ENCODE measurements around the gene WDR73.
"Not testable (repeated sequence)": the region's sequence is repeated elsewhere in the genome, so short reads cannot be mapped to it uniquely, and the experiment has no call there.

Gene WDR73

DNA sequence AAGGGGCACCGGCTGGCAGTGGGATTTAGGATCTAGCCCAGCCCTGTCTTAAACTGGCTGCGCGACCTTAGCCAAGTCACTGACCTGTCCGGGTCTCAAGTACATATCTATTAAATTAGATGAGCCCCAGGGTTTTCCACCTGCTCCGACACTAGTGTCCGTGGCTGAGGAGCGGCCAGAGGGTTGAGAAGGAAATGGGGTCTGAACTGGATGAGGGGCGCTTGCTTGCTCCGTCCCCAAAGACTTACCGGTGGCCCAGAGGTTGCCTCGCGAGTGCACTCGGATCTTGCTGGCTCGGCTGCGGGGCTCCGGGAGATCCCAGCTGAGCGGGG is 3.6 kb upstream of the WDR73 start:
- FAIRE-seq: no peak

DNA sequence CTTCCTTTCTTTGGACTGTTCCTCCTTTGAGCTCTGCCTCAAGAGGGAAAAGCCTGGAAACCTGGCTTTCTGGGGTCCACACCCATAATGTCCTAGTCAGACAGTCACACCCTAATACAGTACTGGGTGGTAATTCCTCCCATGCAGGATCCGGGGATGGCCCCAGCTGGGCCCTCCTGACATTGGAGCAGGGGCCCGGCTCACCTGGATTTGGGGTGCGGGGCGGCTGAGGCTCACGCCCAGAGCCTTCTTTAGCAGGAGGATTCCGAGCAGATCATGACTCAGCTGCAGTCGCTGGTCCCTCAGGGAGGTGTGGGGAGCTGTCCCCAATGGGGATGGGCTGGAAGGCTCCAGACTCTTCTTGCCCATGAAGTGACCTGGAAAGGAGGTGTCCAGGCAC is 2.9 kb upstream of the WDR73 start:
- no peak for FAIRE-seq

DNA sequence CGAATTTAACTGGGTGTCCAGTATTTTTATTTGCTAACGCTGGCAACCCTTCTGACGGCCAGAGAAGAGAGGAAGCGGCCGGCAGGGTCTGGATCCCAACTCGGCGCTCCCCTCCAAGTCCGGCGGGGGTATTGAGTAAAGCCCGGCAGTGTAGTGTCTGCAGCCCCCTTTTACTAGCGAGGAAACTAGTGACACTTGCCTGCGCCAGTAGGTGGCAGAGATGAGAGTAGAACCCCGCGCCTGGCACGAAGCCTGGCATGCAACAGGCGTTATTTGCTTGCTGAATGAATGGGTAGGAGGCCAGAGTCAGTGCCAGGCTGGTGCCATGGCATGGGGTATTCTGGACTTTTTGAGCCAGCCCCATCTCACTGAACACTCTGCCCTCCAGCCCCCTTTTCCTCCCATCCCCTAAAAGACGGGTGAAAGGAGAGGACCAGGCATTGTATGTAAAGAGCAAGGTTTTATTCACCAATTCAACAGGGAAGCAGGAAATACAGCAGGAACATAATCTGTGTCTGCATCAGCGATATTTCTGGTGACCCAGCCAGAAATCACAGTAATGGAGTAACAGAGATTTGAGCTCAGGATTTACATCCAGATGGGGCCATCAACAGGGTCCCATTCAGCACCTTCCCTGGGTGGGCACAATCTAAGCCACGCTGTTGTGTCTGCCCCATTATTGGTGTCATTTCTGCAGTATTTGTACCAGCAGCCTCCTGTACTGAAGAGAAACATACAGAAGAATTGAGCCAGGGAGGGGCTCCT is 788 bp upstream of the WDR73 start:
- no peak for FAIRE-seq

DNA sequence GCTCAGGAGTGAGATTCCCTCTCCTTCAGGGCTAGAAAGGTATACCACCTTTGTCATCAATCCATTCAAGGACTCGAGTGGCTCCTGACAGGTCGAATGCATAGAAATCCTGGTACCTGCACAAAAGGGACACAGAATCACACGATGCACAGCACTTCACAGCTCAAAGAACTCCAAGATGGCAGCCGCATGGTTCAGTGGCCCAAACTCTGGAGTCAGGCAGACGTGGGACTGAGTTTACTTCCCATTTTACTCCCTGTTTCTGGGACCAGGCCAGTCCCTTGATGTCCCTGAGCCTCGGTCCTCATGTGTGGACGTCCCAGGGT is 536 bp downstream of the WDR73 start:
- no peak for FAIRE-seq

DNA sequence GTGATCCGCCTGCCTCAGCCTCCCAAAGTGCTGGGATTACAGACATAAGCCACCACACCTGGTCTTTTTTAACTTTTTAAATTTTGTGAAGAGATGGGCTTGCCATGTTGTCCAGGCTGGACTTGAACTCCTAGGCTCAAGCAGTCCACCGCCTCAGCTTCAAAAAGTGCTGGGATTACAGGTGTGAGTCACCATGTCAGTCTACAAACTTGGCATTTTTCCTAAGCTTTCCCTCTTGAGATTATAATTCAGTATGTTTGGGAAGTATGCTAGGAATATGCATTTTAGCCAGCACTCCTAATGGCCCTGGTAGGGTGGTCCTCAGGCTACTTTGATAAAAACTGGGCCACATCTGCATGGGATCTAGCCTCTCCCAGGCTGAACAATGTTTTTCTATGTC is 4.4 kb downstream of the WDR73 start:
- FAIRE-seq: no peak

DNA sequence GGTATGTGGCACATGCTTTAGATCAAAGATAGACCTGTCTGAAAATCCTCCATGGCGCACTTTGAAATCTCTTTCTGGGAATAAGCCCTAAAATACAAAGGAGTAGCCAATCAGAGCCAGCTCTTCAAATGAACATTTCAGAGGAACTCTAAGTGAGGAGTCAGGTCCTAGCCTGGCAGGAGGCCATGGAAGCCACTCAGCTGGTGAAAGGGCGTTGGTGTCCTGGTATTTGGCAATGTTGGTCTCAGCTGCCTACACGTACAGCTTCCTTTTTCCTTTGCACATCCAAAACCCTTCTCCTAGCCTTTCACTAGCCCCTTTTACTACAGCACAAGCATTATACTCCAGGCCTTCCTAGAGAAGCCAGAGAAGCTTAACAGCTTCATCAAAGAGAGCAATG is 5.5 kb downstream of the WDR73 start:
- FAIRE-seq: no peak

DNA sequence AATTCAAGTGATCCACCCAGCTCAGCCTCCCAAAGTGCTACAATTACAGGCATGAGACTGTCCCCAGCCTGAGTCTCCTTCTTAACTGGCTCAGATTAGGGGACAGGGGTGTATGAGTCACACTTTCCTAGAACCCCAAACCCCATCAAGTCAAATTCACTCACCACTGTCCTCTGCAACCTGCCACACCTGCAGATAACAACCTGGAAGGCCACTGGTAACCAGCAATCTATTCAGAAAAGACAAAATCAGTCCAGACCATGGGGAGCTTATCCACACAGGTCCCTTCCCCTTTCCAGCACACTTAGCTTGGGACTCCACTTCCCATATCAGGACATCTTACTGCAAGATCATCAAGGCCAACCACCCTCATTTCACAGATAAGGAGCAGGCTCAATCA is 6.4 kb downstream of the WDR73 start:
- FAIRE-seq: no peak

DNA sequence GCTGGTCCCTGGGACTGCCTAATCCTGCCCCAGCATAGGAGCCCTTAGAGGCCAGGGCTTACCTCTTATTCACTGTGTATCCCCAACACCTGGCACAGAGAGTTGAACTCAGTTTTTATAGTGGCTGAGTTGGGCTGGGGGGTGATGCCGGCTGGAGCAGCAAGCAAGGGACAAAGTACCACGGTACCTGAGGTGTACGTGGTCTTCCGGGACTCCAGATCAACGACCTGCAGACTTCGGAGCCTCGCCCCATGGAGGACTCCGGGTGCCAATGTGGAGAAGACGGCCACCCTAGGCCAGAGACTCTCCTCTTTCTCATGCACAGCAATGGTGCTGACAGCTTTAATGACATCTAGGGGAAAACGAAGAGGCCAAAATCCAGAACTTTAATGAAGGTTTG is 8.1 kb downstream of the WDR73 start:
- FAIRE-seq: no peak

DNA sequence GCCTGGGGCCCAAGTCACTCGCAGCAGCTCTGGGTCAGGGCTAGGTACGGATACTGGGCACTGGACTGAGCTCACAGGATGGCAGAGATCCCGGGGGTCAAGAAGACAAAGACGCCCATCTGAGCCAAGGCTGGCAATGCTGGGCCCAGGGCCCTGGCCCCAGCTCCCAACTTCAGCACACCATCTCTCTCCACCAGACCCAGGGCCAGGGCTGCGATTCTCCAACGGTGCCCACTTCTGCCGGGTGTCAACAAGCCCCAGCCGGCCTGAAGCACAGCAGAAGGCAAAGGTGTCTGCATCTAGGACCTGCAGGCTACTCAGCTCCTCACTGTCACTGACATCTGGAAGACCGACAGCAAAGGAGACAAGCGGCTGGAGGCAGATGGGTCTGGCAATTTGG is 8.6 kb downstream of the WDR73 start:
- no peak for FAIRE-seq

DNA sequence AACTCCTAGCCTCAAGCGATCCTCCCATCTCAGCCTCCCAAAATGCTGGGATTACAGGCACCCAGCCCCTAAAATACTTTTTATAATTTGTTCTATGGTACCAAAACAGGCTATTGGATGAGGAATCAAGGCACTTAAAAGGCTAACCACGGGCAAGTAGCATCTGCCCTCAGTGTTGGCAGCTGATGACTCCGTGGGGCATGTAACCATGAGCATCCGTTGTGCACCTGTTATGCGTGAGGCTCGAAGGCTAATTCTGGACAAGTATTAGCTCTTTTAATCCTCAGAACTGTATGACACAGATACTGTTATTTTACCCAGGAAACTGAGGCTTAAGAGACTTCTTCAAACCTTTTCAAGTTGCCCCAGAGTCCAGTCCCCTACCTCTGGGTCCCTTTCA is 10.2 kb downstream of the WDR73 start:
- FAIRE-seq: no peak

DNA sequence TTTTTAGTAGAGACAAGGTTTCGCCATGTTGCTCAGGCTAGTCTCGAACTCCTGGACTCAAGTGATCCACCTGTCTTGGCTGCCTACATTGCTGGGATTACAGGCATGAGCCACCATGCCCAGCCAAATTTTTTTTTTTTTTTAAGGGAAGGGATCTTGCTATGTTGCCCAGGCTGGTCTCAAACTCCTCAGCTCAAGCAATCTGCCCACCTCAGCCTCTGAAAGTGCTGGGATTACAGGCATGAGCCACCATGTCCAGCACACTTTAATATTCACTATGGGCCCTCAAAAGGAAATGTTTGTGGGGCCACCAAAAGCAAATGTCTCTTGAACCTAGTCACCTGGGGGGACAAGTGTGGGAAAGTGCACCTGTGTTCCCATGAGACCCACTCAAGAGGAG is 11.4 kb downstream of the WDR73 start:
- not testable (repeated sequence) for FAIRE-seq

DNA sequence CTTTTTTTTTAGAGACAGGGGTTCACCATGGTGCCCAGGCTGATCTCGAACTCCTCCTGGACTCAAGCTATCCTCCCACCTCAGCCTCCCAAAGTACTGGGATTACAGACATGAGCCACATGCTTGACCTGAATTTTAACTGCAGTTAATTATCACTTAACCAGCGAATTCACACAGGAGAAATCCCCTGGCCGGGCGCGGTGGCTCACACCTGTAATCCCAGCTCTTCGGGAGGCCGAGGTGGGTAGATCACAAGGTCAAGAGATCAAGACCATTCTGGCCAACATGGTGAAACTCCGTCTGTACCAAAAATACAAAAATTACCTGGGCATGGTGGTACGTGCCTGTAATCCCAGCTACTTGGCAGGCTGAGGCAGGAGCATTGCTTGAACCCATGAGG is 12.2 kb downstream of the WDR73 start:
- not testable (repeated sequence) for FAIRE-seq

DNA sequence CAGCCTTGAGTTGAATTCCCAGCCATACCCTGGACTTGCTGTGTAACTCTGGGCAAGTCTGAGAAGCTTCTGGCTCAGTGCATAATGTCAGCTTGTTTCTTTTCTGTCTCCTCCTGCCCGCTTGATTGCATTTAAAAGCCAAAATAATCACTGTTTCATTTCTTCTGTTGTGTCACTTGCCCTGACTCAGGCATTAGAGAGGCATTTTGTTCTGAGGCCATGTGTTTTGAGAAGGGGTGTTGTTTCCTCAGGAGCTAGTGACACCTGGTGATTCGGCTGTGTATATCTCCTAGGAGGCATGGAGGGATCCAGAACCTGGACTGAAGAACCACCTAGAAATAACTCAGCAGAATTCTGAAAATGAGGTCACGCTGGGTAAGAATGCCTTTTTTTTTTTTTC is 16.0 kb downstream of the WDR73 start:
- peak; percentile 13 for FAIRE-seq

DNA sequence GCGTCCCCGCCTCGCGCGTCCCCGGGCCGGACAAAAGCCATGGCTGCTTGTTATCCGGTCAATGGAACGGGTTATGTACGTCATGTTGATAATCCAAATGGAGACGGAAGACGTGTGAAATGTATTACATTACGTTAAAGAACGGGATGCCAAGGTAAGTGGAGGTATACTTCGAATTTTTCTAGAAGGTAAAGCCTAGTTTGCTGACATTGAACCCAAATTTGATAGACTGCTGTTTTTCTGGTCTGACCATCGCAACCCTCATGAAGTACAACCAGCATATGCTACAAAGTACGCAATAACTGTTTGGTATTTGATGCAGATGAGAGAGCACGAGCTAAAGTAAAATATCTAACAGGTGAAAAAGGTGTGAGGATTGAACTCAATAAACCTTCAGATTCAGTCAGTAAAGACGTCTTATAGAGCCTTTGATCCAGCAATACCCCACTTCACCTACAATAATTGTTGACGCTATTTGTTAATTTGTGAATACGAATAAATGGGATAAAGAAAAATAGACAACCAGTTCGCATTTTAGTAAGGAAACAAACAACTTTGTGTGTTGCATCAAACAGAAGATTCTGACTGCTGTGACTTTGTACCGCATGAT is 19.8 kb downstream of the WDR73 start:
- no peak for FAIRE-seq

DNA sequence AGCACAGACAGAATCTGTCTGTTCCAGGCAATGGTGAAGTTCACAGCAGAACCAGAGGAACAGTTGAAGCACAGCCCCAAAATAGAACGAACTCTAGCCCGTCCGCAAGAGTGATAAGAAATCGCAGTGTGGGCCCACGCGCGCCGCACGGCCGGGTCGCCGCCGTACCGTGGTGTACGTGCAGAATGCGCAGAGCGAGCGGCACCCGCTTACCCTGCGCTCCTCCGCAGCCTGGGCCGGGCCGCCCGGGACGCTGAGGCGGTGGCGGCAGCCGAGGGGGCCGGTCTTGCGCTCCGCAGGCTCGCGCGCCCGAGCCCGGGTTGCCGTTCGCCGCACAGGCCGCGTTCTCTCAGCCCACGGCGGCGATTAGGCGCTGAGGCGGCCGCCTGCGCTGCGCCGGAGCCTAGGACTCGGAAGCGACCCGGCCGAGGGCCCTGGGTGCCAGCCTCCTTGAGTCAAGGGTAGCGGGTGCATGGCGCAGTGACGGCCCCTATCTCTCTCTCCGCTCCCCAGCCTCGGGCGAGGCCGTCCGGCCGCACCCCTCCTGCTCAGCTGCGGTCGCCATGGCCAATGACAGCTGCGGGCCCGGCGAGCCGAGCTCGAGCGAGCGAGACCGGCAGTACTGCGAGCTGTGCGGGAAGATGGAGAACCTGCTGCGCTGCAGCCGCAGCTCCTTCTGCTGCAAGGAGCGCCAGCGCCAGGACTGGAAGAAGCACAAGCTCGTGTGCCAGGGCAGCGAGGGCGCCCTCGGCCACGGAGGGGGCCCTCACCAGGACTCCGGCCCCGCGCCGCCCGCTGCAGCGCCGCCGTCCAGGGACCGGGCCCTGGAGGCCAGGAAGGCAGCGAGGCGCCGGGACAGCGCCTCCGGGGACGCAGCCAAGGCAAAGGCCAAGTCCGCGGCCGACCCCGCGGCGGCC is 20.5 kb downstream of the WDR73 start:
- no peak for FAIRE-seq

DNA sequence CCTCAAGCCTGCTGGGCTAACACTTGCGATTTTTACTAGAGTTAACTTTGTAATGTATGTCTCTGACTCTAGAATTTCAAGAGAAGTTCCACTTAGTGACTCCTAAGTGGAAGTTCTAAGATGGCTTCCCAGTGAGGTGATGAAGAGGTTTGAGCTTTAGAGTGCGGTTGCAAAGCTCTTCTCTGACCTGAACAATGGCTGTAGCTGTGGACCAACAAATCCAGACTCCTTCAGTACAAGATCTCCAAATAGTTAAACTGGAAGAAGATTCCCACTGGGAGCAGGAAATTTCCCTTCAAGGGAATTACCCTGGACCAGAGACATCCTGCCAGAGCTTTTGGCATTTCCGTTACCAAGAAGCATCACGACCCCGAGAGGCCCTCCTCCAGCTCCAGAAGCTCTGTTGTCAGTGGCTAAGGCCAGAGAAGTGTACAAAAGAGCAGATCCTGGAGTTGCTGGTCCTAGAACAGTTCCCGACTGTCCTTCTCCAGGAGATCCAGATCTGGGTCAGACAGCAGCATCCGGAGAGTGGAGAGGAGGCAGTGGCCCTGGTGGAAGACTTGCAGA is 22.3 kb downstream of the WDR73 start:
- FAIRE-seq: no peak

DNA sequence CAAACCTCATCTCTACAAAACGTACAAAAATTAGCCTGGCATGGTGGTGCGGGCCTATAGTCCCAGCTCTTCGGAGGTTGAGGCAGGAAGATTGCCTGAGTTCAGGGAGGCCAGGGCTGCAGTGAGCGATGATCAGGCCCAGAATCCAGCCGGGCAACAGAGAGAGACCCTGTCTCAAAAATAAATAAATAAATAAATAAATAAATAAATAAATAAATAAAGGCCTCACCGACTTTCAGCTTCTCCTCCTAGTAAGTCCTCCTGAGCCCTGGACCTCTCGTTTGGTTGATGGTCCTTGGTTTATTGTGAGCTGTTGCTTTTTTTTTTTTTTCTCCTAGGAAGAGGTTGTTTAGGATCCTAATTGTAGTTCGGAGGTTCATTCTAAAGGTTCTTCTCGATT is 25.1 kb downstream of the WDR73 start:
- no peak for FAIRE-seq

DNA sequence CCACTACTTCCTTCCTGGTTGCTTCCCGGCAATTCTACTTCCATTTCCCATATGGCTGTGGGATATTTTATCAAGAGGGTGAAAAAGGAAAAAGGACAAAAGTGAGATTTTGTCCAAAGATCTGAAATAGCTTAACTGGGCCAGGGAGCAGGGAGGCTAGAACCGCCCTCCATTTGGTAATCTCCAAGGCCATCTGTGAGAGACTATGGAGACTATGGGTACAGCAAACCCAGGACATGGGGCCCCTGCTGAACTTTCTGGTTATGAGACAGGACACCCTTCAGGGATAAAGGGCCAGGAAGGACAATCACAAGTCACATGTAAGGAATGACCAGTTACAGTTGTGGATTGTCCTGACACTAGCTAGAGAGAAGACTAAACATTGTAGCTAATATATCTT is 29.0 kb downstream of the WDR73 start:
- no peak for FAIRE-seq

DNA sequence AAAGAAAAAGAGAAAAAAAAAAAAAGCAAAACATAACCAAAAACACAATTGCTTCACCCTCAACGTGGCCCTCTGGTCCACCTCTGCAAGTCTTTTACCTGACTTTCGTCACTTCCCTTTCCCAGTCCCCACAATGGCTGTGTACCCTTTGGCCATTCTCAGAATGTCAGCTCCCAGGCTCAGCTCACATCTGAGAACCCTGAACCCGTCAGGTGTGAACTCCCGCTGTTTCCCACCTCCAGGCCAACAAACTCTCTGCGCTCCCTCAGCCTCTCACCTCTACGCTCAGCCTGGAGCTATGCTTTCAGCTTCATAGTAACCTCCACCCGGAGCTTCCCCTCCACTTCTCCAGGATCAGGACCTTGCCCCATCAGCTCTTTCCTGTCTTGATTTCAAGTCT is 29.7 kb downstream of the WDR73 start:
- FAIRE-seq: no peak

DNA sequence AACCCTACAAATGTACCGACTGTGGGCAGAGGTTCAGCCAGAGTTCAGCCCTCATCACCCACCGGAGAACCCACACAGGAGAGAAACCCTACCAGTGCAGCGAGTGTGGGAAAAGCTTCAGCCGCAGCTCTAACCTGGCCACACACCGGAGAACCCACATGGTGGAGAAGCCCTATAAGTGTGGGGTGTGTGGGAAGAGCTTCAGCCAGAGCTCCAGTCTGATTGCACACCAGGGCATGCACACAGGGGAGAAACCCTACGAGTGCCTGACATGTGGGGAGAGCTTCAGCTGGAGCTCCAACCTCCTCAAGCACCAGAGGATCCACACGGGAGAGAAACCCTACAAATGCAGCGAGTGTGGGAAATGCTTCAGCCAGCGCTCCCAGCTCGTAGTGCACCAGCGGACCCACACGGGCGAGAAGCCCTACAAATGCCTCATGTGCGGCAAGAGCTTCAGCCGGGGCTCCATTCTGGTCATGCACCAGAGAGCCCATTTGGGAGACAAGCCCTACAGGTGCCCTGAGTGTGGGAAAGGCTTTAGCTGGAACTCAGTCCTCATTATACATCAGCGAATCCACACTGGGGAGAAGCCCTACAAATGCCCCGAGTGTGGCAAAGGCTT is 32.6 kb downstream of the WDR73 start:
- no peak for FAIRE-seq

DNA sequence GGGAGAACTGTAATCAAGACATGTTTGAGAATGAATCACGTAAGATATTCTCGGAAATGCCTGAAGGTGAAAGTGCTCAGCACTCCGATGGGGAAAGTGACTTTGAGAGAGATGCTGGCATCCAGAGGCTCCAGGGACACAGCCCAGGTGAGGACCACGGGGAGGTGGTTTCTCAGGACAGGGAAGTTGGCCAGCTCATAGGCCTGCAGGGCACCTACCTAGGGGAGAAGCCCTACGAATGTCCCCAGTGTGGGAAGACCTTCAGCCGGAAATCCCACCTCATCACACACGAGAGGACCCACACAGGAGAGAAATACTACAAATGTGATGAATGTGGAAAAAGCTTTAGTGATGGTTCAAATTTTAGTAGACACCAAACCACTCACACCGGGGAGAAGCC is 33.5 kb downstream of the WDR73 start:
- no peak for FAIRE-seq

DNA sequence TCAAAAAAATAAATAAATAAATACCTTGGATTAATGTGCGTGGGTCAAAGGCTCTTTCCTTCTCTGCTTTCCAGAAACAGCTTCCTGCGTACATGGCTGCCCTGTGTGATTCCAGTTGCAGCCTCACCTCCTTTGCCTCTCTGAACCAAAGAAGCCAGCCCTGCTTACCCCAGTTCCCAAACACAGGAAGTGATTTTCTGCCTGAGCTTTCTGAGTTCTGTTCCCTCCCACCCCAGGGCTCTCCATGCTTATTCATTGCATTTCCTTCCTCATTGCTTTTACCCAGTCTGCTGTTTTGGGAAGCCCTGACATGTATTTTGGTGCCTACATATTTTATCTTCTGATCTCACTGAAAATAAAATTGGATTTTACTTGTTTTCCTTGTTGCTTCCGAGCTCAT is 37.8 kb downstream of the WDR73 start:
- FAIRE-seq: no peak

DNA sequence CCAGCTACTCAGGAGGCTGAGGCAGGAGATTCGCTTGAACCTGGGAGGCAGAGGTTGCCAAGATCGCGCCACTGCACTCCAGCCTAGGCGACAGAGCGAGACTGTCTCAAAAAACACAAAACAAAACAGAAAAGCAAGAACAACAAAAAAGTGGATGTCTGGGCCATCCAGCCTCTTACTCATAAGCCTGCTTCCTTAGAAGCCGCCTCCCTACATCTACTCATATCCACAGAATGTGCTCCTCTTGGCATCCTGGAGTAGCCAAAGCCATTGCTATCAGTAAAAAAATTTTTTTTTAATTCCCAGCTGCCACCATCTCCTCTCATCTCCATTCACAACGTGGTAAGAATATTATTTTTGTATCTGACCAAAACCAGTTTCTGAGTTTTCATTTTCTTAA is 42.5 kb downstream of the WDR73 start:
- no peak for FAIRE-seq
